HFF-Myc (cell line): ENCODE results near the gene PTH1R.

Experiments
- DNase-seq: peaks from one replicate; pipeline ENCODE4 v3.0.0-alpha.2; 2011; ENCODE audit warnings: low read depth; ENCODE audit errors: extremely low read depth
- H3K4me3 ChIP-seq: replicated peaks from 2 replicates; pipeline ENCODE4 v1.5.1; 2011; ENCODE audit warnings: low read depth, mild to moderate bottlenecking, control low read depth, low read length
- CTCF ChIP-seq: IDR thresholded peaks from 2 replicates; pipeline ENCODE4 v1.5.1; 2012; ENCODE audit warnings: mild to moderate bottlenecking, low read depth, low read length, control low read depth; ENCODE audit errors: missing control alignments

The PTH1R gene

DNA sequence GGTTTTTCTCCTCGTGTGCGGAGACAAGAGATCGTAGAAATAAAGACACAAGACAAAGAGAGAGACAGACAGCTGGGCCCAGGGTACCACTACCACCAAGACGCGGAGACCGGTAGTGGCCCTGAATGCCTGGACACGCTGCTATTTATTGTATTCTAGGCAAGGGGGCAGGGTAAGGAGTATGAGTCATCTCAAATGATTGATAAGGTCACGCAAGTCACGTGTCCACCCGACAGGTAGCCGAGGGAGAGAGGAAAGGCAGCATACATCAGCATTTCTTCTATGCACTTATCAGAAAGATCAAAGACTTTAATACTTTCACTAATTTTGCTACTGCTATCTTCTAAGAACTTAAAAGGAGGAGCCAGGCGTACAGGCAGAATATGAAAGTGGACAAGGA, 42.5 kb upstream of the PTH1R start:
- H3K4me3 ChIP-seq: no peak overlapping the region
- DNase-seq: no peak
- no peak for TF ChIP-seq CTCF

DNA sequence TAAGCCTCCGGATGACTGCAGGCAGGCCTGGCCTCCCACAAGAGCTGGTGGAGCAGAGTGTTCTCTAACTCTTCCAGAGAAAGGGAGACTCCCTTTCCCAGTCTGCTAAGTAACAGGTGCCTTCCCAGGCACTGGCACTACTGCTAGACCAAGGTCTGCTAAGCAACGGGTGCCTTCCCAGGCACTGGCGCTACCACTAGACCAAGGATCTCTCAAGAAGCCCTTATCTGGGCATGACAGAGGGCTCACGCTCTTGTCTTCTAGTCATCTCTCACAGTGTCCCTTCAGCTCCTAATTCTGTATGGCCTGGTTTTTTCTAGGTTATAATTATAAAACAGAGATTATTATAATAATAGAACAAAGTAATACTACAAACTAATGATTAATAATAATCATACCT, 42.0 kb upstream of the PTH1R start:
- DNase-seq: no peak
- H3K4me3 ChIP-seq: no peak overlapping the region
- no peak for TF ChIP-seq CTCF

DNA sequence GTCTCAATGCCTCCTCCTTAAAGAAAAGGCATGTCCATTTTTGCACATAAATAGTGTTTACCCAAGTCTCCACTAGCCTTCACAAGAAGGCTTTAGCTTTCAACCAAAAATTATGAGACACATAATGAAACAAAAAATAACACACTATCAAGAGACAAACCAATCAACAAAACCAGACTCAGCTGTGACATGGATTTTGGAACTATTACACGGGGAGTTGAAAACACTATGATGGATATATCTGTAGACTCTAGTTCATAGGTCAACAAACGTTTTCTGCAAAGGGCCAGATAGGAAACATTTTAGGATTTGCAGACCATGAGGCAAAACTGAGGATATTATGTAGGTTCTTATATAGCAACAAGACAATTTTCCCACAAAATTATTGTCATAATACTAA, 39.2 kb upstream of the PTH1R start:
- TF ChIP-seq CTCF: no peak
- DNase-seq: no peak
- no peak overlapping the region for H3K4me3 ChIP-seq

DNA sequence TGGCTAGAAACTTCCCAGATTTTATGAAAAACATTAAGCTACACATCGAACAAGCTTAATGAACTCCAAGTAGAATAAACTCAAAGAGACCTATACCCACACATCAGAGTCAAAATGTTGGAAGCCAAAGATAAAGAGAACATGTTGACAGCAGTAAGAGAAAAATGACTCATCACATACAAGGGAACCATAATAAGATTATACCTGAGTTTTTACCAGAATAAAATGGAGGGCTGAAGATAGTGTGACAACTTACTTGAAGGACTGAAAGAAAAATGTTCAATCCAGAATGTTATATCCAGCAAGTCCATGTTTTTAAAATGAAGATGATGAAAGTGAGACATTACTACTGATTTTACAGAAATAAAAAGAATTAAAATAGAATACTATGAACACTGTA, 37.0 kb upstream of the PTH1R start:
- no peak for TF ChIP-seq CTCF
- H3K4me3 ChIP-seq: no peak overlapping the region
- DNase-seq: no peak

GRCh38 chr3:46843508-46843907, 34.0 kb upstream of the PTH1R start:
- H3K4me3 ChIP-seq: no peak overlapping the region
- TF ChIP-seq CTCF: no peak
- DNase-seq: no peak

DNA sequence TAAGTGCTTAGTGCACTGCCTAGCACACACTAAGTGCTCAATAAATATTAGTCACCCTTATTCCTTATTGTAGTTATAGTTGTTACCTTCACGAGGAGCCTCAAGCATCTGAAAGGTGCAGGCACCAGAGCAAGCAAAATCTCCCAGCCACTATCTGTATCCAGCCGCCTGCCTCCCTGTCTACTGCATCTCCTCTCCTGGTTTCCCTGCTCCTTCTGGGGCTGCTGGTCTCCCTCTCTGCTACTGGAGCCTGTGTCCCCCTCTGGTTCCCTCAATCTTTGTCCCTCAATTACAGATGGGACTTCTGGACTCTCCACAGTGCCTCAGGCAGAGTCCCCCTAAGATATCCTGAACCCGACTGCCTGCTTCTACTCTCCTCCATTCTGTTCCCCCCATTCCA, 33.1 kb upstream of the PTH1R start:
- no peak overlapping the region for H3K4me3 ChIP-seq
- no peak for DNase-seq
- TF ChIP-seq CTCF: no peak

DNA sequence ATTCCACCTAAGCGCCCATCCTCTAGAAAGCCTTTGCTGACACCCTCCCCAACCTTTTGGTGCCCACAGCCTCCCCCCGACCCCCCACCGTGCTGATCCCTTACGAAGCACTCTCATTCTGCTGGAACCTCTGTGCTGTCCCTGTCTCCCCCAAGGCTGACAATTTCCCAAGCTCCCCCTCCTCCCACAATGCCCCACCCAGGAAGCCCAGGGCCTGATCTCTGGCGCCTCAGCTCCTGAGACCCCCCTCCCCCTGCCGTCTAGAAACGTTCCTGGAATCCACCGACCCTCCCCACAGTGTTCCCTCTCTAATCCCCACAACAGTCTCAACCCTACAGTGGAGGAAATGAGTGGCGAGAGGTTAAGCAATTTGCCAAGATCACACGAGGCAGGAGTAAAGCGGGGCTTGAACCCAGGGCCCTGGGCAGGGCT, 32.6 kb upstream of the PTH1R start:
- H3K4me3 ChIP-seq: peak overlapping the region; percentile 31; the same call in 1 of the 2 replicates
- TF ChIP-seq CTCF: no peak
- DNase-seq: no peak
